IPS-NIHi11 (cell line): Measurements from ENCODE around the gene ECHS1.
A peak's percentile ranks its signal among the peaks of the same experiment; 100 is the strongest.
"Not testable (repeated sequence)": the region's sequence is repeated elsewhere in the genome, so short reads cannot be mapped to it uniquely, and the experiment has no call there.

Experiments
- DNase-seq: peaks from one replicate; pipeline ENCODE4 v3.0.0; 2012; ENCODE audit warnings: mixed read lengths, low spot score

The ECHS1 gene

DNA sequence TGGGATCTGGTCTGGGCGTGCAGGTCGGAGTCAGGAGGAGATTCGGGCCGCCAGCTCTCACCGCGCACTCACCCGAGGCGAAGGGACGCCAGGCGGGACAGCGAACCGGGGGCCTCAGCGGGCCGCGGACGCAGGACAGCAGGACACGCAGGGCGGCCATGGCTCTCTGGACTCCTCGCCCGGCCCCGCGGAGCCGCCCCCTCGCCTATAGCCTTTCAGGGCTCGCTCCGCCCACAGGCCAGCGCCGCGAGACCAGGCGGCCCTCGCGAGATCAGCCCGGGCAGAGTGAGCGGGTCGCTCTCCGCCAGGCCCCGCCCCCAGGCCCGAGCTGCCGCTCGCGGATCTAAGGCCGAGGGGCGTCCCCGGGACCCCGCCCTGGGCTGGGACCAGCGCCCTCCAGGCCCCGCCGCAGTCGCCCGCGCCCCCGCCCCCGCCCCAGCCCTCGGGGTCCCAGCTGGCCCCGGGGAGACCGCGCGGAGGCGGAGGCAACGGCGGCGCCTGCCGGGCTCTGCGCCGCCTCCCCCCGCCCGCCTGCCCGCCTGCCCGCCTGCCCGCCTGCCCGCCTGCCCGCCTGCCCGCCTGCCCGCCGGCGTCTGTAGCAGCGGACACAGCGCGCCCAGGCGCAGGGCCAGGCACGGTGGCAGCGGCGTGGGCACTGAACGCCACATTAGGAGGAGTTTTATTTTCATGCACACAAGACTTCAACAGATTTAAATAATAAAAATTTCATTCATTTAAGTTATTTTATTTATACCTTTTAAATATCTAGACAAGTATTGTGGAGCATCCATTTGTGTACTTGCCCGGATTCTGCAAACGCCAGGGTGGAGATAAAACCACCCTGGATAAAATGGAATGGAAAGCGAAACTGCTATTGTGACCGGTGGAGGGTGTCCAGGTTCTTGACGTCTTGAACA, at the start of gene ECHS1:
Gene ECHS1, minus strand, starts transcription at position 181 of the 917 bp plus-strand sequence. Its CDS starts 21 bp downstream, at position 160.
- peak; percentile 100 for DNase-seq

DNA sequence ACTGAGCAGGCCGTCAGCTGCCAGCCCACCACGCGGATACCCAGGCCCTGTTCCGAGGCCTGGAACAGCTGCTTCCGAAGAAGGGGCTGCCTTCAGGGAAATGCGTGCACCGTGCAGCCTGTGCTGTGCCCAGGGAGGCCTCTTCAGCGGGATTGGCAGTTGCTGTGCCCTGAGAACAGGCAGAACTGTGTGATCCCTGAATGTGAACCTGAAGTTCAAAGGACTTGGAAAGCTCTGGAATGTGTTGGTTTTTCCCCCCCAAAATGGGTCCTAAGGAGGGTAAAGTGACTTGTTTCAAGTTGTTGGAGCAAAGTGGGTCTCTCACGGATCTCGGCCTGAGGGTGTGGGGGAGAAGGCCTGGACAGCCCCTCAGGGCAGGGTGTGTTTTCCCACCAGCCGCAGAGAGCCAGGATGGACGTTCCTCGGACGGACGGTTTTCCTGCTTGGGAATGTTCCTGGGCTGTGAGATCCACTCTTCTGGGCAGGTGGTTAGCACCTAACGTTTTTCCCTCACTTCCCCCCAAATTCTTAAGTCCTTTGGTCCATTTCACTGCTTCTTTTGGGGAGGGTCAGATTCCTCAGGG, 49.2 kb upstream of the ECHS1 start:
- peak; percentile 24 for DNase-seq

DNA sequence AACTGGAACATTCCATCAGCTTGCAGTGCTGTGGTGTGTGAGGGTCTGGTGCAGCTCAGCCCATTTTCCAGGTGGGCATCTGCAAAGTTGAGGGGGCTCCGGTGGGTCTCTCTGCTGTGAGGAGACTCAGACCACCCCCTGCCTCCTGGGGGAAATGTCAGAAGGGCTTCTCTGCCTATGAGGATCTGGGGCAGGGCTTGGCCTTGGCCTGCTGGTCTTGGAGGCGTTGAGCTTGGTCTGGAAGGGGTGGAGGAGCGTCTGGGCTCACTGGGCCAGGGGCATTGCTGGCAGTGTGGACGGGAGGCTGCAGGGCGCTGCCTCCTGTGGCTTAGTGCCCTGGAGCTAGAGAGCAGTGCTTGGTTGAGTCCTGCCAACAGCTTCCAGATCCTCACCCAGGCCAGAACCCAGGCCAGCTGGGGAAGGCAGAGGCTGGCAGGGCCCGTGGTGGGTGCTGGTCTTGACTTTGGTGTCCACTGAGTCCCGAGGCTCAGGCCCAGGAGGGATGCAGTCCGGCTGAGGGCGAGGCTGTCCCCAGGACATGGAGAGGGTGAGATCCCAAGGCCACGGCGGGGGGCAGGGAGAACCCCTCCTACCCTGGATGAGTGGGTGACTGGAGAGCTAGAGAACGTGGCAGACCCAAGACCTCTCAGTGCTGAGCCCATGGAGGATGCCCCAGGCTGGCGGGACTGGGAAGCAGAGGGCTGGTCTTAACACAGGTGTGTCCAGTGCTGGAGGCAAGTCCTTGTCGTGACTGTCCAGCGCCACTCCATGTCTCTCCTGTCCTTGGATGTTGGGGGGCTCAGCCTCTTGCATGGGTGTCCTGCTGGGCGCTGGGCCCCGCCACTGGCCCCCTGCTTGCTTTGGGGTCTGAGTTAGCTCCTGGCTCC, 48.4 kb upstream of the ECHS1 start:
- peak; percentile 37 for DNase-seq

DNA sequence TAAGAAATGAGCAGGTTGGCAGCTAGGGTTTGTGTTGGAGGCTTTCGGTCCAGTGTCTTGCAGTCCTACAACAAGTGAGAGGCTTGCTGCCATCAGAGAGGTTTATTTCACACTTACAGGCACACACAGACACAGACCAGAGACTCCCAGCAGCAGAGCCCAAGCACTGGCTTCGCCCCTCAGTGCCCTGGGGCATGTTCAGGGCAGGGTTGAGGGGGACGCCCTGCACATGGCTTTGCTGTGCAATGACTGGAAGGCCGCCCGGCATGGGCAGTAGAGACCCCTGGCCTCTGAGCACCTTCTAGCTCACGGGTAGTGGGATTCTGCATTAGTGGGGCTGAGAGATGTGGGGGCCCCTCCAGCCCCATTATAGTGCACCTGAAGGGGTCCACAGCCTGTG, 47.4 kb upstream of the ECHS1 start:
- no peak for DNase-seq

DNA sequence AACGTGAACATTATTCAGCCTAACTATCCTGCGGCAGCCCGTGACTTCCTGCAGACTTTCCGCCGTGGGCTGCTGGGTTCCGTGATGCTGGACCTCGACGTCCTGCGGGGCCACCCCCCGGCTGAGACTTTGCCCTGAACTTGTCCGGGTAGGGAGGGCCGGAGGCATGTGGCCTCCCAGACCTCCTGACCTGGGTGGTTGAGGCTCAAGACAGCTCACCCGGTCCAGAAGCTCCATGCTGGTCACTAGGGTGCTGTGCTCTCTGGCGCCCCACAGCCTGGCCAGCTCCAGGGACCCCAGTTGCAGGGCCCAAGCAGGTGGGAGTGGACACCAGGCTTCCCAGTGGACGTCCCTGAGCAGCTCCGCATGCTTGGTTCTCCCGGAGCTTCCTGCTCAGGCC, 46.9 kb upstream of the ECHS1 start:
- peak; percentile 13 for DNase-seq

DNA sequence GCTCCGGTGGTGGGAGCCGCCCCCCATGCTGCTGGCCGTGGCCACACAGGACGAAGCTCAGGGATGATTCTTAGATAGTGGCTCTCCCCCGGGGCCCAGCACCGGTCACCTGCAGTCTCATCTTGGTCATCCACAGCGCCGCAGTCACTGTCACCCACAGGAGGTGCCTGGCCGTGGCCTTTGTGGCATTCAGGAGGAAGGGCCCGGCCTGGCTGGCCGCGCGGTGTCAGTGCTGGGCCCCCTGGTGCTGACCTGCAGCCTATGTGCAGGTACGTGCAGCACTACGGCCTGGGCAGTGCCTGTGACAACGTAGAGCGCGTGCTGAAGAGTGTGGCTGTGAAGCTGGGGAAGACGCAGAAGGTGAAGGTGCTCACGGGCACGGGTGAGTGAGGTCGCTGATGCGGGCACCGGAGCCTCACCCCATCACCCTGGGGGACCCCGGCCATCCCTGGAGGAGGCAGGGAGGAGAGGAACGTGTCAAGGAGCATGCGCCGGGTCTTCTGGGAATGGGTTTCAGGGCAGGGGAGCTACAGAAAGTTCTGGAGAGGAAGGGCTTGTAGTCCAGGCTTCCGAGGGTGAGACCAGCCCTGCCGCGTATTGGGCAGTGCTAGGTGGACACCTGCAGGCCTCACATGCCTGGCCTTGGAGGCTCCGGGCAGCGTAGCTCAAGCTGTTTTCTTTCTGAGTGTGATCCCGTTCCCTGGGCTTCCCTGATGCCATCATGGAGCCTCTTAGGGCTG, 46.2 kb upstream of the ECHS1 start:
- peak; percentile 12 for DNase-seq

DNA sequence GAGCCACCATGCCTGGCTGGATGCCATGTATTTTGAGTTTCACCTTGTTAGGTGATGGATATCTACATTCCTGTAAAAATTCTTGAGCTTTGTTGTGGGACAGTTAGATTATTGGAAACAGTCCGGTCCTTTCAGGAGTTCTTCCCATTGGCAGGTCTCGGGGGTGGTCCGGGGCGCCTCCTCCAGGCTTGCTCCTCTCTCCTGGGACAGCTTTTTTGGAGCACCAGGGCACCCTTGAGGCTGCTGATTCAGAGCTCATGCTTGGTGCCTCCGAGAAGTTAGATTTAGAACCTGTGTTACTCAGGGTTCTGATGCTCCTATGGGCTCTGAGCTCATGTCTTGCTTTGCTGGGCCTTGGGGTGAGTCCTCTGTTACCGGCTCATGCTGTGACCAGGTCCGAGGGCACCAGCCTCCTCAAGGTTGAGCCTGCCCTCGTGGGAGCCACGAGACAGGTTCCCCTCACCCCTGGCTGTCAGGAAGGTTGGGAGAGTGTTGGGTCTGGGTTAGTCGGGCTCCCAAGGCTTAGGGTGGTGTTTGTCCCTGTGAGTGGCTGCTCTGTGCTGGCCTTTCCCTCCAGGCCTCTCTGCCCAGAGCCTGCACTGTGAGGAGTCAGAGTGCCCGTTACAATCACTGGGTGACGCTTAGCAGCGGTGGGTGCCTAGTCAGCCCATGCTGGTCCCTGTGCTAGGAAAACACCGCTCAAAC, 45.3 kb upstream of the ECHS1 start:
- no peak for DNase-seq

DNA sequence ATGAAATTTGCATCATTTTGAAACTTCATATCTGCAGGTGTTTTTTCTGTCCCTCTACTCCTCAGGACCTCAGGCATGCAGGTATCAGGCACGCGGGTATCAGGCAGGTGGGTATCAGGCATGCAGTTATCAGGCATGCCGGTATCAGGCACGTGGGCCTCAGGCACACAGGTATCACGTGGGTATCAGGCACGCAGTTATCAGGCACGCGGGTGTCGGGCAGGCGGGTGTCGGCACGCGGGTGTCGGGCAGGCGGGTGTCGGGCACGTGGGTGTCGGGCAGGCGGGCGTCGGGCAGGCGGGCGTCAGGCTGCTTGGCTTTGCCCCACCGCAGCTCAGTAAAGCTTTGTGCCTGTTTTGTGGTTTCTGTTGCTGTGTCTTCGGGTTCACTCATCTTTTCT, 42.6 kb upstream of the ECHS1 start:
- no peak for DNase-seq

DNA sequence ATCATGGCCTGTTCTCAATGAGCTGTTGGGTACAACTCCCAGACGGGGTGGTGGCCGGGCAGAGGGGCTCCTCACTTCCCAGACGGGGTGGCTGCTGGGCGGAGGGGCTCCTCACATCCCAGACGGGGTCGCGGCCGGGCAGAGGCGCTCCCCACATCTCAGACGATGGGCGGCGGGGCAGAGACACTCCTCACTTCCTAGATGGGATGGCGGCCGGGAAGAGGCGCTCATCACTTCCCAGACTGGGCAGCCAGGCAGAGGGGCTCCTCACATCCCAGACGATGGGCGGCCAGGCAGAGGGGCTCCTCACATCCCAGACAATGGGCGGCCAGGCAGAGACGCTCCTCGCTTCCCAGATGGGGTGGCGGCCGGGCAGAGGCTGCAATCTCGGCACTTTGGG, 41.2 kb upstream of the ECHS1 start:
- DNase-seq = not testable (repeated sequence)

DNA sequence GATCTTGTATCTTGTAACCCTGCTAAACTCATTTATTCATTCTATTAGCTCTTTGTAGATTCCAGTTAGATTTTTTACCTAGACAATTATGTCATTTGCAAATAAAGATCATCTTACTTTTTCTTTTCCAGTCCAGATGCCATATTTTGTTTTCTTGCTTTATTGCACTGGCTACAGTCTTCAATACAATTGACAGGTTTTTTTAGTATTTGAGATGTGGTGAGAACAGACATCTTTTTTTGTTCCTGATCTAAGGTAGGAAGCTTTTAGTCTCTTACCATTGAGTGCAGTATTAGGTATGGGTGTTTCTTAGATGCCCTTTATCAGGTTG, 39.2 kb upstream of the ECHS1 start:
- no peak for DNase-seq

DNA sequence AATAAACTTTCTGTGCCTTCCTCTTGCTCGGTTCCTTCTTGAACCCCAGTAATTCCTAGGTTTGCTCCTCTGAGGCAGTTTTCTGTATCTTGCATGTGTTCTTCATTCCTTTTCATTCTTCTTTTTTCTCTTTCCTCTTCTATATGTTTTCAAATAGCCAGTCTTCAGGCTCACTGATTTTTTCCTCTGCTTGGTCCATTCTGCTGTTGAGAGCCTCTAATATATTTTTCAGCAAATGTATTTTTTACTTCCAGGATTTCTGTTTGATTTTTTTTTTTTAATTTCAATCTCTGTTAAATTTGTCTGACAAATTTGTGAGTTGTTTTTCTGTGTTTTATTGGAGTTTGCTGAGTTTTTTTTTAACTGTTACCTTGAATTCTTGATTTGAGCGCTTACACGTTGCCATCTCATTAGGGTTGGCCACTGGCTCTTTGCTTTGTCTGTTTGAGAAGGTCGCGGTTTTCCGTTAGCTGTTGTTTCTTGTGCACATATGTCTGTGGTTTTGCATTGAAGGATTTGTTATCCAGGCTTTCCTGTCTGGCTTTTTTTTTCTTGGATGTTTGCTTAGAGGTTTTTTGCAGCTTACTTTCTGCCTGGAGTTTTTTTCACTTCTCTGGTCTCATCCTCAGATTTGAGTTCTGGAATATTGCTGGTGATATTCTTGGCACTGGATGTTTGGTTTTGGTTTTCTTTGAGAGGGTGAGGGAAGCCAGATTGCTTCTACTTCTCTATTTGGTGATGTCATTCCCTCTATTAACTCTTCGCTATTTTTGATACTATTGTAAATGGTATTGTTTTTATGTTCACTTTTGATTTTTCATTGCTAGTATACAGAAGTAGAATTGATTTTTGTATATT, 38.6 kb upstream of the ECHS1 start:
- DNase-seq = no peak

DNA sequence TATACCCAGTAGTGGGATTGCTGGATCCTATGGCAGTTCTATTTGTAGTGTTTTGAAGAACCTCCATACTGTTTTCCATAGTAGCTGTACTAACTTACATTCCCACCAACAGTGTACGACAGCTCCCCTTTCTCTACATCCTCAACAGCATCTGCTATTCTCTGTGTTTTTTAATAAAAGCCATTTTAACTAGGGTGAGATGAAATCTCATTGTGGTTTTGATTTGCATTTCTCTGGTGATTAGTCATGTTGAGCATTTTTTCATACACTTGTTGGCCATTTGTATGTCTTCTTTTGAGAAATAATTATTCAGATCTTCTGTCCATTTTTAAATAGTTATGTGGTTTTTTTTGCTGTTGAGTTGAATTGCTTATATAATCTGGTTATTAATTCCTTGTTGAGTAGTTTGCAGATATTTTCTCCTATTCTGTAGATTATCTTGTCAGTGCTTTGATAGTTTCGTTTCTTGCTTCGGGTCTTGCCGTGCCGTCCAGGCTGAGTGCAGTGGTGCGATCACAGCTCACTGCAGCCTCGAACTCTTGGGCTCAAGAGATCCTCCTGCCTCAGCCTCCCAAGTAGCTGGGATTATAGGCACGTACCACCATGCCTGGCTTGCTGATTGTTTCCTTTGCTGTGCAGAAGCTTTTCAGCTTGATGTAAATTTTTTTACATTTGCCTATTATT, 32.8 kb upstream of the ECHS1 start:
- no peak for DNase-seq

DNA sequence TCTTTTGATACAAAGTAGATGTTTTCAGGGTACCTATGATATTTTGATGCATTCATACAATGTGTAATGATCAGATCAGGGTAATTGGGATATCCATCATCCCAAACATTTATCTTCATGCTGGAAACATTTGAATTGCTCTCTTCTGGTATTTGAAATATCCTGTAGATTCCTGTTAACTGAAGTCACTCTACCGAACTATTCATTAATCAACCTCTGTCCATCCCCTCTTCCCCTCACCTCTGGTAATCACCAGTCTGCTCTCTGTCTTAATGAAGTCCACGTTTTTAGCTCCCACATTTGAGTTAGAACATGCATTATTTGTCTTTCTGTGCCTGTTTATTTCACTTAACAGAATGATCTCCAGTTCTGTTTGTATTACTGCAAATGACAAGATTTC, 32.1 kb upstream of the ECHS1 start:
- no peak for DNase-seq

DNA sequence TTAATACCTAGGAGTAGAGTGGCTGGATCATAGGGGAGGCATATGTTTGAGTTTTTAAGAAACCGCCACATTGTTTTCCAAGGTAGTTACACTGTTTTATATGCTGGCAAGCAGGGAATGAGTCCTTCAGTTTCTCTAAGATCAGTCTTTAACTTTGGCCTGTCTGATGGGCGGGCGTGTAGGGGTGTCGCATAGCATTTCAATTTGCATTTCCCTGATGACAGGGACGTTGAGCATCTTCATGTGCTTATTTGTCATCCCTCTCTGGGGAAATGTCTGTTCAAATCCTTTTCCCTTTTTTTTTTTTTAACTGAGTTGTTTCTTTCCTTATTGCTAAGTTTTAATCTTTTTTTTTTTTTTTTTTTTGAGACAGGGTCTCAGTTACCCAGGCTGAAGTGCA, 30.6 kb upstream of the ECHS1 start:
- DNase-seq = no peak

DNA sequence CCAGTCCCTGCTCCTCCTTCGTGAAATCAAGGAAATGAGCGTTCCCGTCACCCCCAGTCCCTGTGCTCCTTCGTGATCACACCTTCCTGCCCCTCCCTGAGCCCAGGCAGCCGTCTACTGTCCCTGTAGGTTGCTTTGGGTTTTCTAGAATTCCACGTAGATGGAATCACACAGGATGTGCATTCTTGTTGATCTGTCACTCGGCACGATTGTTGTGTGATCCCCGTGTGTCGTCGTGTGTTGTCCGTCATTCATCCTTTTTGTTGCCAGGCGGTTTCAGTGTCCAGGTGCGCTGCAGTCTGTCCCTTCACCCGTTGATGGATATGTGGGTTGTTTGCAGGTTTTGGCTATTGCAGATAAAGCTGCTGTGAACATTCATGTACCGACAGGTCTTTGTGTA, 30.2 kb upstream of the ECHS1 start:
- no peak for DNase-seq

DNA sequence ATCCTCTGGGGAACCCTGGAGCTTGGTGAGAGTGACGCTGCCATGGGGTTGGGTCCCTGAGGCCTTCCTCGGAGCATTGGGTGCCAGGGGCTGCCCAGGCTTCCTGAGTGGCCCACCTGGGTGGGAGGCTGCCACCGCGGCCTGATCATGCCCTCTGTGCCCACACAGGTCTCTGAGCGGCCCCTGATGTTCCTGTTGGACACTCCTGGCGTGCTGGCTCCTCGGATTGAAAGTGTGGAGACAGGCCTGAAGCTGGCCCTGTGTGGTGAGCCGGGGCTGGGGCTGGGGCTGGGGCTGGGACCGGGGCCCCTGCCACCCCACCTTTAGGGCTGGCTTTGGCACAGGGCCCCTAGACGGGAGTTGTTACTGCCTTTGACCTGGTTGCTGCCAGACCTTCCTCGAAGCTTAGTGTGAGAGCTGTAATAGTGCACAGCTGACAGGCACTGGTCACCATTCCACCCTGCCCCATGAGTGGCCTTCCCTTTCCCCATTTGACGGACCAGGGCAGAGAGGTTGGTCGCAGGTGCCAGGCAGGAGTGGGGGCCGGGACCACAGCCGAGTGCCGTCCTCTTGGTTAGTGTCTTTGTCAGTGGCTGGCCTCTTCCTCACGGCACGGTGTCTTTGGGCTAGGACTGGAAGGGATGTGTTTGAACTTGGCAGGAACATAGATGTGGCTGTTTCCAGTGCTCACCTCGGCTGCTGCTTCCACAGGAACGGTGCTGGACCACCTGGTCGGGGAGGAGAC, 29.0 kb upstream of the ECHS1 start:
- DNase-seq = no peak

DNA sequence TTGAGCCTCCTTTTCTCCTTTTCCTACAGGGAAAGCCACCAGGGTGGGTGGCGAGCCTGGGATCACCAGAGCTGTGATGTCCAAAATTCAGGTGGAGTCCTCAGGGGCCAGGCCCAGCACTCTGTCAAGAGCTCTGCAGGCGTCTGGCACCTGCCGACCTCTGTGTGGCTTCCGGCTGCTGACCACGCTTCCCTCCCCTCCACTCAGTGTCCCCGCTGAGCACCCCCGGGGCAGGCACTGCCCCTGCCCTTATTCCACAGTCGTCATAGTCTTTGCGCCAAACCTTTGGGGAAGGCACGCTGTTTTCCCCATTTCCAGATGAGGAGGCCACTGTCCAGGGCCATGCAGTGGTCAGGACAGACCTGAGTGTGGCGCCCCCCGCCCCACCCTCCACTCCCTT, 28.3 kb upstream of the ECHS1 start:
- DNase-seq = no peak

DNA sequence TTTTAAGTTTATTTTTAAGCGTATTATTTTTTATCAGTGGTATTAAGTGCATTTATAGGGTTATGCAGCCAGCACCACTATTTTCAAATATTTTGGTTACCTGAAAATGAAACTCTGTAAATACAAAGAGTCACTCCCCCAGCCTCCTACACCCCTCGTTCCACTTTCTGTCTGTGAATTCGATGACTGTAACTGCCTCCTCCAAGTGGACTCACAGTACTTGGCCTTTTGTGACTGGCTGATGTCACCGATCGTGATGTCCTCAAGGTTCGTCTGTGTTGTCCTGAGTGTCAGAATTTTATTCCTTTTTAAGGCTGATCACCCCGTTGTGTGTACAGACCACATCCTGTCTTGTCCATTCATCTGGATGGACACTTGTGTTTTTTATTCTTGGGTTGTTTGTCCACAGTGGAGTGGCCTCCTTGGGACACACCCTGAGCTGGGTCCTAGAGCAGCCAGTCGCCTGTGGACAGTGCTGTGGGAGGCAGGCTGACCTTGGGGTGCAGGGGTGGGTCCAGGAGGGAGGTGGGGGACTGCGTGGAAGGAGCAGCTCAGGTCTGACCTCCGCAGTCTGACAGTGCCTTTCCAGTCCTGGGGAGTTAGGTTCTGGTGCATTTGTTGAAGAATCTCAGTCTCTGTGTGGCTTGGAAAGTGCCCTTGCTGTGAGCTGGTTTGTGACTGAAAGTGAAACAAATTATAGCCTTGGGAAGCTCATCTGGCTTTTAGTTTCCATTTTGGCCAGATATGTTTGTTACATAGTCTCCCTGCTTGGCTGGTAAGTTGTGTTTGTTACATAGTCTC, 27.7 kb upstream of the ECHS1 start:
- no peak for DNase-seq
